Loucy (cell line): ENCODE measurements around the gene CEACAM21.
"Not testable (repeated sequence)": the region's sequence is repeated elsewhere in the genome, so short reads cannot be mapped to it uniquely, and the experiment has no call there.

ENCODE experiments used
- CTCF ChIP-seq: fragments of 200-600 bp; sonication (generic); conservative IDR thresholded peaks from 2 replicates; pipeline ENCODE4 v1.5.1; 2014; ENCODE audit warnings: mild to moderate bottlenecking, antibody characterized with exemption, low read length
- EZH2phosphoT487 ChIP-seq: fragments of 200-600 bp; IDR thresholded peaks from 2 replicates; pipeline ENCODE4 v1.6.1; 2018; ENCODE audit warnings: antibody characterized with exemption, mild to moderate bottlenecking, moderate library complexity, borderline replicate concordance

- not testable (repeated sequence) for TF ChIP-seq CTCF, EZH2phosphoT487
These were observed 6.7 kb downstream of the CEACAM21 start for GRCh38 chr19:41582577-41583182.
